Esophagus (tissue), 2 donors: Measurements from ENCODE around the gene MRPL36. TPM values are rescaled to one million over a fixed set of nuclear protein-coding genes. Genes with fewer than 3 reads are reported as not detected.

ENCODE experiments used
- H3K27ac ChIP-seq, 2 donors: one replicate each; pipeline ENCODE4 v1.5.1; 2013; ENCODE audit warnings: low read depth in 2 of 2, mild to moderate bottlenecking in 2 of 2, inconsistent platforms in 1 of 2, low read length in 1 of 2, moderate library complexity in 1 of 2
- H3K27me3 ChIP-seq, 2 donors: one replicate each; pipeline ENCODE4 v1.6.1; 2013; ENCODE audit warnings: low read length in 2 of 2, control low read depth in 1 of 2, mild to moderate bottlenecking in 1 of 2; ENCODE audit not compliant: insufficient read depth in 2 of 2, control insufficient read depth in 1 of 2
- H3K36me3 ChIP-seq, 2 donors: one replicate each; pipeline ENCODE4 v1.6.1; 2013; ENCODE audit warnings: low read length in 1 of 2; ENCODE audit not compliant: control insufficient read depth in 2 of 2, insufficient read depth in 2 of 2
- H3K4me1 ChIP-seq, 2 donors: one replicate each; pipeline ENCODE4 v1.6.1; 2013; ENCODE audit warnings: low read length in 1 of 2; ENCODE audit not compliant: control insufficient read depth in 2 of 2, insufficient read depth in 2 of 2
- H3K4me3 ChIP-seq, 2 donors: one replicate each; pipeline ENCODE4 v1.5.1; 2013; ENCODE audit warnings: low read length in 2 of 2, mild to moderate bottlenecking in 2 of 2, low read depth in 1 of 2, moderate library complexity in 1 of 2
- H3K9me3 ChIP-seq, 2 donors: one replicate each; pipeline ENCODE4 v1.6.1; 2013; ENCODE audit warnings: mild to moderate bottlenecking in 2 of 2, low read depth in 1 of 2, low read length in 1 of 2, moderate library complexity in 1 of 2; ENCODE audit not compliant: control insufficient read depth in 2 of 2, insufficient read depth in 1 of 2
- whole genome bisulfite sequencing, 2 donors: extraction: QIAGEN DNeasy Blood & Tissue Kit; methylation state at CpG; one replicate each; pipeline ENCODE4 v1.1.7; 2013; 5-methylcytosine and 5-hydroxymethylcytosine counted together
- polyA plus RNA-seq, 2 donors: library from polyadenylated mRNA; stranded (reverse); fragments of 200-250 nt; gene quantifications; one replicate each; pipeline ENCODE4 v1.2.3, GENCODE V29; 2013
- donor health status: healthy with polysubstance abuse.
- donor health status: Bipolar disorder and iron deficiency.

MRPL36 gene
- polyA plus RNA-seq, 2 donors = 32.6 to 78.2 TPM

- H3K4me1 ChIP-seq = no peaks in the 10 kb centered on the region
- peaks cover 0 to 2% of the 10 kb centered on the region in 2 donors for H3K9me3 ChIP-seq
- H3K4me3 ChIP-seq = no peak overlapping the region
- 84 to 85% methylated on average over 25 of the region's 25 CpGs for WGBS, 2 donors
- H3K27me3 ChIP-seq = no peaks in the 10 kb centered on the region
- H3K27ac ChIP-seq = no peak overlapping the region
- H3K36me3 ChIP-seq = no peaks in the 10 kb centered on the region
These were observed 37.3 kb downstream of the MRPL36 start for GRCh38 chr5:1762121-1762882.

GRCh38 chr5:1761453-1761755 lies 38.2 kb downstream of the MRPL36 start:
- no peaks in the 10 kb centered on the region for H3K36me3 ChIP-seq
- WGBS, 2 donors = 78 to 82% methylated on average over 11 of the region's 11 CpGs
- H3K9me3 ChIP-seq = peaks cover 0 to 2% of the 10 kb centered on the region in 2 donors
- no peaks in the 10 kb centered on the region for H3K27me3 ChIP-seq
- no peak overlapping the region for H3K27ac ChIP-seq
- H3K4me3 ChIP-seq = no peak overlapping the region
- H3K4me1 ChIP-seq = no peaks in the 10 kb centered on the region

GRCh38 chr5:1760656-1761452 lies 38.8 kb downstream of the MRPL36 start:
- WGBS, 2 donors = 75 to 79% methylated on average over 28 of the region's 28 CpGs
- H3K27me3 ChIP-seq = no peaks in the 10 kb centered on the region
- H3K9me3 ChIP-seq = peaks cover 0 to 2% of the 10 kb centered on the region in 2 donors
- no peak overlapping the region for H3K27ac ChIP-seq
- no peak overlapping the region for H3K4me3 ChIP-seq
- no peaks in the 10 kb centered on the region for H3K4me1 ChIP-seq
- no peaks in the 10 kb centered on the region for H3K36me3 ChIP-seq

GRCh38 chr5:1760231-1760630 lies 39.4 kb downstream of the MRPL36 start:
- 73 to 79% methylated on average over 4 of the region's 4 CpGs for WGBS, 2 donors
- H3K36me3 ChIP-seq = no peaks in the 10 kb centered on the region
- H3K4me3 ChIP-seq = no peak overlapping the region
- no peaks in the 10 kb centered on the region for H3K4me1 ChIP-seq
- H3K27ac ChIP-seq = no peak overlapping the region
- H3K27me3 ChIP-seq = no peaks in the 10 kb centered on the region
- H3K9me3 ChIP-seq = peaks cover 0 to 2% of the 10 kb centered on the region in 2 donors

- H3K36me3 ChIP-seq = no peaks in the 10 kb centered on the region
- peaks cover 0 to 2% of the 10 kb centered on the region in 2 donors for H3K9me3 ChIP-seq
- H3K4me3 ChIP-seq = no peak overlapping the region
- no peaks in the 10 kb centered on the region for H3K27me3 ChIP-seq
- H3K4me1 ChIP-seq = no peaks in the 10 kb centered on the region
- 82 to 84% methylated on average over 13 of the region's 13 CpGs for WGBS, 2 donors
- H3K27ac ChIP-seq = no peak overlapping the region
These were observed 40.2 kb downstream of the MRPL36 start for GRCh38 chr5:1759378-1759970.

- Histone ChIP-seq H3K27me3 (no peaks in the 10 kb centered on the region), H3K4me3 (no peak overlapping the region), H3K27ac (no peak overlapping the region), H3K36me3 (no peaks in the 10 kb centered on the region), H3K9me3 (peaks cover 0 to 2% of the 10 kb centered on the region in 2 donors), H3K4me1 (no peaks in the 10 kb centered on the region)
- WGBS, 2 donors = 86 to 92% methylated on average over 3 of the region's 3 CpGs
These were observed 41.1 kb downstream of the MRPL36 start for GRCh38 chr5:1758574-1758973.

GRCh38 chr5:1757511-1757910 lies 42.1 kb downstream of the MRPL36 start:
- no peaks in the 10 kb centered on the region for H3K27me3 ChIP-seq
- H3K4me3 ChIP-seq = no peak overlapping the region
- 89 to 91% methylated on average over 10 of the region's 10 CpGs for WGBS, 2 donors
- H3K4me1 ChIP-seq = no peaks in the 10 kb centered on the region
- no peaks in the 10 kb centered on the region for H3K36me3 ChIP-seq
- H3K9me3 ChIP-seq = peaks cover 0 to 2% of the 10 kb centered on the region in 2 donors
- H3K27ac ChIP-seq = no peak overlapping the region

GRCh38 chr5:1756481-1756880 lies 43.2 kb downstream of the MRPL36 start:
- H3K27ac ChIP-seq = no peak overlapping the region
- no peaks in the 10 kb centered on the region for H3K36me3 ChIP-seq
- peaks cover 0 to 2% of the 10 kb centered on the region in 2 donors for H3K9me3 ChIP-seq
- no peaks in the 10 kb centered on the region for H3K4me1 ChIP-seq
- H3K27me3 ChIP-seq = no peaks in the 10 kb centered on the region
- WGBS, 2 donors = 74 to 84% methylated on average over 11 of the region's 11 CpGs
- no peak overlapping the region for H3K4me3 ChIP-seq

GRCh38 chr5:1755321-1755949 lies 44.2 kb downstream of the MRPL36 start:
- H3K4me1 ChIP-seq = no peaks in the 10 kb centered on the region
- H3K9me3 ChIP-seq = peaks cover 0 to 2% of the 10 kb centered on the region in 2 donors
- H3K27me3 ChIP-seq = no peaks in the 10 kb centered on the region
- WGBS, 2 donors = 50 to 67% methylated on average over 14 of the region's 14 CpGs
- H3K27ac ChIP-seq = no peak overlapping the region
- H3K36me3 ChIP-seq = no peaks in the 10 kb centered on the region
- H3K4me3 ChIP-seq = no peak overlapping the region
